GM21786 (cell line): ENCODE data around the gene LIMS1.
"Not testable (repeated sequence)": the region's sequence is repeated elsewhere in the genome, so short reads cannot be mapped to it uniquely, and the experiment has no call there.

ENCODE experiments used
- ATAC-seq: cut with Tn5 transposase; IDR thresholded peaks from one replicate; pipeline ENCODE4 v1.9.1; 2021; ENCODE audit not compliant: unreplicated experiment

LIMS1 gene

DNA sequence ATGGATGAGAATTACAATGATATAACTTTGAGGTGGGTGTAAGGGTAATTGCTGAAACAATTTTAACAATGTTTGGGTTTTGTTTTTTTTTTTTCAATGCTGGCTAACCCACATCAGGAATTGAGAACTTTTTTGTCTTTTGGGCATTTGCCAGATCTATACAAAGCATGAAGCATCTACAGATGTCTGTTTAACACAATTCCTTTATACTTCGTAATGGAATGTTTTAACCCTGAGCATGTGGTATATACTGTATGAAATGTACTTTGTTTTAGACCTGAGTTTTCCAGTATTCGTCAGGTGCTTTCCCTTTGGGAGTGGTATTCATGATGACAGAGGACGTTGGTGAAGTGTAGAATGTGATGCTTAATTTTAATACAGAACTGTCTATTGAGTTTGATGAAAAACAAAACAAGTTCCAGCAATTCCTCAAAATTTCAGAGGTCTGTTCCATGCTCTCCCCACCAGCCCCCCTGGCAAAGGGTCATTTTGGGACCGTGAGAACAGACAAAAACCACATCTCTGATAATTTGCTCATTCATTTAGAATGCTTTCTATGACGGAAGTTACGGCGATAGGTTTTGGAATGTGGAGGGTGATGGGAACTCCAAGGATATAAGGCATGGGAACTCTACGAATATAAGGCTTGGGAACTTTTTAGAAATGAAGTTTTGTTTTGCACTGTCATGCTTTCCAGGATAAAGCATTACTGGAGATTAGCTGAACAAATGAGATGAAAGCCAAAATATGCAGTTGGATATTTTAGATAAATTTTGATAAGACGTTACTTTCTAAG is 14.1 kb downstream of the LIMS1 start:
- ATAC-seq: no peak

DNA sequence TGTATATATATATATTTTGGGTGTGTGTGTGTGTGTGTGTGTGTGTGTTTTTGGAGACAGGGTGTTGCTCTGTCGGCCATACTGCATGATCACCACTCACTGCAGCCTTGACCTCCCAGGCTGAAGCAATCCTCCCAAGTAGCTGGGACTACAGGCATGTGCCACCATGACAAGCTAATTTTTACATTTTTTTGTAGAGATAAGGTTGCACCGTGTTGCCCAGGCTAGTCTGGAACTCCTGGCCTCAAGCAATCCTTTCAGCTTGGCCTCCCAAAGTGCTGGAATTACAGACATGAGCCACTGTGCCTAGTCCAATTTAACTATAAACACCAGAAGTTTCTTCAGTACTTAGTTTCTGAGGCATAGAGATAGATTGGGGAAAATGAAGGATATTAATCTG is 18.3 kb downstream of the LIMS1 start:
- ATAC-seq: no peak

DNA sequence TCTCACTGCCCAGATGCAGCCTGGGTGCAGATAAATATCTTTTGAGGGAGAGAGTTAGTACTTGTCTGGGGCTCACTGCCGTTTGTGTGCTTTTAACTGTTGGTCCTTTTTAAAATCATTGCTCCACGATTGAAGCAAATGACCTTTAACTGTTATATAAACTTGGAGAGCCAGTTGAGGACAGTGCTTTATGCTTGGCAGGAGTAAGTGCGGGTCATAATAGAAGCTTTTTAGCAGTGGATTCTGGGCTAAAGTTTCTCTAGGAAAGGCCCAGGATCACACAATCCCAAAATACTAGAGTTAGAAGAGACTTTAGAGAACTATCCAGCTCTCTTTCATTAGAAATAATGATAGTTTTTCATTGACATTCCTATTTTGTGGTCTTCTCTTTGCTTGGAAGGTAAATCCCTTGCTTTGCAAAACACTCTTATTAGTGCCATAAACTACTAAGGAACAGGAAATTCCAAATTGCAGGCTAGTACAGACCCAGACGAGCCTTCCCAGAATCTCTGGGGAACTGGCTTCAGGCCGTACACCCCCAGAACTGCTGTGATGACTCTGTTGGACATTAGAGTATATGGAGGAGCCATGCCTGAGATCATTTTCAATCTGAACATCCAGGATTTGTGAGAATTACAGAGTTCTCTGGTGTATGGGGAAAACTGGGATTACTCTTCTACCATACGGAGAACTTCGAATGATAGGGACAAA is 19.1 kb downstream of the LIMS1 start:
- ATAC-seq: no peak

DNA sequence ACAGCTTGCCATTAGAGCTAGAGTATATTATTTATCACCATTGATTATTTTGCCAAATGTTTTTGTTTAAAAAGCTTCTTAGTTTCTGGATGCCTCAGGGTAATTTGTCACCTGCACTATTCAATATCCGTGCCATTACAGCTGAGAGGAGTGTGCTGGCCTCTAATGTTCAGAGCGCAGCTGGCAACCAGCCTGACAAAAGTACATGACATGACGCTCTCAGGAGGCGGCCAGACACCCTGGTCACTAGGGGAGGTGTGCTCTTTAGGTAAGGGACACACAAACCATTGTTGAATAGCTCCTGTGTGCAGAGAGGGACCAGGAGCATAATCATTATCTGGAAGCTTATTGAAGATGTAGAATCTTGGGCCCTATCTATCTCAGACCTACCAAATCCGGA is 20.3 kb downstream of the LIMS1 start:
- ATAC-seq: no peak

DNA sequence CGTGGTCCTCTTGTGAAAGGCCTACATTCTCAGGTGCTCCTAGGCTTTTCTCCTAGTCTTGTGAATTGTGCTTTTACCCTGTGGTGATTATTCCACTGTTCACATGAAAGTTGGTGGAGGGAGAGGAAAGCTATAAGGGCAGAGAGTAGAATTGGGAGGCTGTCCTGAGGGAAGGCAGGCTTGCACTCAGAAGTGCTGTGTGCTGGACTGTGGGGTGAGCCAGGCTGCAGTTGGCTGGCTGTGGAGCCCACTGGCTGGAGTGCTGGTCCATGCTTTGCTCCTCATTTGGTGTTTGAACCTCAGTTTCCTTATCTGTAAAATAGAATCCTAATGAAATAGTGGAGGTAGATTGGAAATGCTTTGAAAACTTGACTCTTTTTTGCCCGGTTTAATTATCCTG is 21.3 kb downstream of the LIMS1 start:
- no peak for ATAC-seq

DNA sequence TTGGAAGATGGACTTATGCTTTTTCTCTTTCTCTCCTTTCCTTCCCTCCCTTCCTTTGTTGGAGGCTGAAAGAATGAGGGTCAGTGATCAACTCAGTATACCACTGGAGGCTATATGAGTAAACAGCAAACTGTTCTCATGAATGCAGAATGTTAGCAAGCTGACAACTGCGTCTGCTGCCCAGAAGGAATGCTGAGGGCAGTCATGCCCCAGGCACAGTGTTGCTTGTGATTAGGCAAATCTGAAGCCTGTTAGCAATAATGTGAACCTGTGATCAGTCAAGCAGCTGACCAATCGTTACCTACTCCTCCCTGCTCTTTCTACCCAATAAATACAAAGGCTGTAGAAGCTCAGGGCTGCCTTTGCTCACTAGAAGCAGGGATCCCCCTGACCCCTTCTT is 22.3 kb downstream of the LIMS1 start:
- not testable (repeated sequence) for ATAC-seq

DNA sequence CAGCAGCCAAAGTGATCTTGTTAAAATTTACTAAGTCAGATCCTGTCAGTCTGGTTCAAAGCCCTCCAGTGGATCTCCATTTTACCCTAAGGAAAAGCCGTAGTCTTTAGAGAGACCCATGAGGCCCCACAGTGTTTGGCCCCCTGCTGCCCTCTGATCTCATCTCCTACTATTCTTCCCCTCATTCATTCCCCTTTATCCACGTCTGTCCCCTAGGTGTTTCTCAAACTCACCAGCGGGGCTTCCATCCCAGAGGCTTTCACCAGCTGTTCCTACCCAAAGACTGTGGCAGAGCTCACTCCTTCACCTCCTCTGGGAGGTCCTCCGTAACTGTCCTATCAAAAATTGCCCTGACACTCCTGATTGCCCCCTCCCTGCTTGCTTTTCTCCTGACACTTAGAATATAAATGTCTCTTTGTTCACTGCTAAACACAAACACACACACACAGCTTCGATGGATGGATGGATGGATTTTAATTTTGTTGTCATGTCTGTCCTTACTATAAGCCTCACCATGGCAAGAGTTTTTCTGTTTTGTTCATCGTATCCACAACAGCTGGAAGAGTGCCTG is 26.1 kb downstream of the LIMS1 start:
- ATAC-seq: no peak

DNA sequence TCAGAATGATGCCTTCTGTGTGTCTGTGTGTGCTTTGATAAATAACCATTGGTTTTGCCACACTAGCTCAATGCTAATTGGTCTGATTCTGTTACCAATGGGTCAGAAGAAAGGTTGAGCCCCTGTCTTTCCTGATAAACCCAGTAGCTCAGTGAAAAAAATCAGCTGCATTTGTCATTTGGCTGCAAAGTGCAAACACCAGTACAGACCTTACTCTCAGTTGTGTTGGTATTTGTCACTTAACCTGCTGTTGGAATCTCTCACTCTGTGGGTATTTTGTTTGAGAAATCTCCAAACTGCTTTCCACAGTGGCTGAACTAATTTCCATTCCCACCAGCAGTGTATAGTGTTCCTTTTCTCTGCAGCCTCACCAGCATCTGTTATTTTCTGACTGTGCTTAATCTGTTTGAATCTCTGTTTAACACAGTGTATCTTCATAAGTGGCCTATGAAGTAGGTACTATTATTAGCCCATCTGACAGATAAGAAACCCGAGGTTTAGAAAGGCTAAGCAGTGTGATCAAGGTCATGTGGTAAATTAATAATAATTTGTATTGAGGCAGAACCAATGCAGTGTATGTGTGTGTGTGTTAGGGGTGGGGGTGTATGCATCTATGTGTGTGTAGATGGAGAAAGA is 26.7 kb downstream of the LIMS1 start:
- no peak for ATAC-seq

DNA sequence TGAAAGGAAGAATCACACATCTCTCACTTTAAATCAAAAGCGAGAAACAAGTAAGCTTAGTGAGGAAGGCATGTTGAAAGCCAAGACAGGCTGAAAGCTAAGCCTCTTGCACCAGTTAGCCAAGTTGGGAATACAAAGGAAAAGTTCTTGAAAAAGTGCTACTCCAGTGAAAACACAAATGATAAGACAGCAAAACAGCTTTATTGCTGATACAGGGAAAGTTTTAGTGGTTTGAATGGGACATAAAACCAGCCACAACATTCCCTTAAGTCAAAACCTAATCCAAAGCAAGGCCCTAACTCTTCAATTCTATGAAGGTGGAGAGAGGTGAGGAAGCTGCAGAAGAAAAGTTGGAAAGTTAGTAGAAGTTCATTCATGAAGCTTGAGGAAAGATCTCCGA is 28.0 kb downstream of the LIMS1 start:
- ATAC-seq: no peak

DNA sequence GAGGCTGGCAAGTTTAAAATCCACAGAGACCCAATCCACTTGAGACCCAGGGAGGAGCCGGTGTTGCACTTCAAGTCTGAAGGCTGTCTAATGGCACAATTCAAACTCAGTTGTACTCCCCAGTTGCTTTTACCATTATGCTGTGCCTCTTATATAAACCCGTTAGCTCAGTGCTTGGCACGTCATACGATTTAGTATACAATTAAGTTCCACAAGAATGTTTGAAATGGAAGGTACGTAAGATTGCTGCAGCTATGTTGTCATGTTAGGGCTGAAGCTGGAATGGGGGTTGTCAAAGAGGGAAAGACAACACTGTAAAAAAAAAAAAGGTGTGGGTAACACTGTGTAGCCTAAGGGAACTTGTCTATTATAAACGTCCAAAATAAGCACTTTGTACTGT is 30.2 kb downstream of the LIMS1 start:
- no peak for ATAC-seq

DNA sequence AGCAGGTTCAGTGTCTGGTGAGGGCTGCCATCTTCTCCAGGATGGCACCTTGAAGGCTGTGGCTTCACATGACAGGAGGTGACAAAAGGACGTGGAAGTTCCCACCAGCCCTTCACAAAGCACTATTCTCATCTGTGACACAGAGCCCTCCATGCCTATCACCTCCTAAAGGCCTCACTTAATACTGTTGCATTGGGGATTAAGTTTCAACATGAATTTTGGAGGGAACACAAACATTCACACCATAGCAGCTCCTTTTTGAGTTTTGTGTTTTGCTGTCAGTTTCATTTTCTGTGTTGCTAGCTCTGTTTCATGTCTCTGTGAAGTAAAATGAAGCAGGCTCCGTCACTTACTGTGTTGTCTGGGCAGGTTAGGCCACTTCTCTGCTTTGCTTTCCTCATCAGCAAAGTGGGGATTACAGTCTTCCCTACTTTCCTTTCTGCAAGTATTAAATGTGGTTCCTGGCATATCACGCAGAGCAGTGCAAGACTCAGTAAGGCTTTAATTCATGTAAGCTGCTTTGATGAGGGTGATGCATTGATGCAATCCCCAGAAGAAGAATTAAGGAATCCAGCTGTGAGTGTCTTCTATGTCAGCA is 31.6 kb downstream of the LIMS1 start:
- ATAC-seq: peak; percentile 77

DNA sequence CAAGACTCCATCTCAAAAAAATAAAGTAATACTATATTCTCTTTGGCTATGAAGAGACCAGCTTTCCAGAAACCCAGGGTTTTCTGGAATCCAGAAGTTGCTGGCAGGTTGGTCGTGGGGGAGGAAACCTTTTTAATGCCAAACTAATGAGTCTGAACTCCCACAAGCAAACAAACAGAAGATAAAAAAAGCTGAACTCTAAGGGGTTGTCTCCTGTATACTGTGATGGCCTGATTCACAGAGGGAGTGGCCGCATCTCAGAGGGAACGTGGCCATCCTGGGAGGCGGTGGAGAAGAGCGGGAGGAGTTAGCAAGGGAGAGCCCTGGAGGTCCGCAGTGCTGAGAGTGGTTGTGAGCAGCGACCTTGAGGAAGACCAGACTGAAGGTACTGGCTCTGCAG is 36.1 kb downstream of the LIMS1 start:
- ATAC-seq: no peak

DNA sequence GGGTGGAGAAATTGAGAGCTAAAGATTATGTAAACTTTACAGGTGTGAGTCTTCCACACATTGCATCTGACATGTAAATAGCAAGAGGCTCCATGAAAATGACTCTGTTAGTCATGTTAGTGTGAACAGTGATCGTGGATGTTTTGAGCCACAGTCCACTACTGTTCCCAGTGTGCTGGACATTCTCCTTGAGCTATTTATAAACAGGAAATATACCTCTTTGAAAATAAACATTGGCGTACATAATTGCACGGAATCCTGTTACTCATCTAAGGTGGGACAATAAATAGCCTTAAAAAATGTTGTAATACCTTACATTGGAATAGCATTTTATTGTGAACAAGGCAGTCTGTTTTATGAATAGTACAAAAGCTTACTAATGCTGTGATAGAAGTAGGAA is 37.0 kb downstream of the LIMS1 start:
- ATAC-seq: no peak

DNA sequence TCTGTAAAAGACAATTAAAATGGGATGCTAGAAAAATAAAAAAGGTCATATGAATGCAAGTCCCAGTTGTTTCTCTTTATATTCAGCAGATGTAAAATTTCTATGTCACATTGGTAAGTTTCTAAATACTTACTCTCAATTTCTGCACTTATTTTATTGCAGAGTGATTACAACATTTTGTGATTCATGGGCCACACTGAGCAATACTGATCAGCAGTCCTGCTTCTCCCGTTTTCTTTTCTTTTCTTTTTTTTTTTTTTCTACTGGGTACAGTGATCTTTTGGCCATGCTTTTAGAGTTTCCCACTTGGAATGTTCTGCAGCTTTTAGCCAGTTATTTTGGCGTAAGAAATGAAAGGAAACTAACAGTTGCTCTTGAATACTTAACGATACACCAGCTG is 38.8 kb downstream of the LIMS1 start:
- ATAC-seq: no peak

DNA sequence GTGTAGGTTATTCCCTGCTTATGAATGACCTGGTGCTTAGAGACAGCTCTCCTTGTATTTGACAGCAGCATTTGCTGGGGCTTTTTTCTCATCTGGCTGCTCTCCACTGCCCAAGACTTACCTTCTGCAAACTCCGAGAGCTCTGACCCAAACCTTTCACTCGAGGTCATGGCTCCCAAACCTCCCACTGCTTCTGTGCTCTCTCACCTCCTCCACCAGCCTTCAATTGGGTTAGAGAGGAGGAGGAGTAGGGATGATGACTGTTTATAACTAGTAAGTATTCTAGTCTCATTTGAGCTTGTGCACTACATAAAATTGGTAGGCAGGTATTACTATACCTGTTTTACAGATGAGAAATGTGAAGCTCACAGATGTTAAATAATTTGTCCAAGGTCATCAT is 40.1 kb downstream of the LIMS1 start:
- no peak for ATAC-seq

DNA sequence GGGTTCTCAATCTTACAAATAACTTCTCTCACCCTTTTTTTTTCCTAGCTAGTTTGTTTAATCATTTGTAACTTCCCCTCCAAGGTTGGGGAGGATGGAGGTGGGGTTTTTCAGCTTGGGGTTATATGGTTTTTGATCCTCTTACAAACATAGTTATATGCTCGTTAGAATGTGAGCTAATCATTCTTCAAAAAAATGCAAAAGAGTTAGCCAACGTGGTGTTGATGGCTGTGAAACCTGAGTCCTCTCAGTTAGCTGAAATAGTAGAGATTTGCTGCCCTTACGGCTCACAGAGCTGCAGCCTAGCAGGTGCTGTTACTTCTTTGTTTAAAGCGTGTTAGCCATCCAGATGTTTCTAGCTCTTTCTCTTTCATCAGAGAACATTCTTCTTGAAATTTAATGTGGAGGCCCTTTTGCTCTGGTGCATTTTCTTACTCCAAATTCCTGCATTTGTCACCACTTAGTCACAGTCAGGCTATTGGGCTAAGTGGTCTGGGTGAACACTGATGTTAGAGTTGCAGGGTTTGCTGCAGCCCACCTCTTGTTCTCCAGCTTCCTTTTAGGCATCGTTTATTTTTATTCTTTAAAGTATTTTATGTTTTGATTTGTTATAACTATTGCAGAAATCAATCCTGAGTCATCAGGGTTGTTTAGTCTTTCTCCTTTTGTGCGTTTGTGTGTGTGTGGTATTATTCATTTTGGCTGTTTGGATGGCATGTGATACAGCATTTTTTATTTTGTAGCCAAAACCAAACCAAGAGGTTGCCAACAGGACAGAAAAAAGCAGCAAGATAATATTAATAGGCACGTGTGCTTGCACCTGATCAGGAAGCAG is 41.1 kb downstream of the LIMS1 start:
- peak; percentile 87 for ATAC-seq

DNA sequence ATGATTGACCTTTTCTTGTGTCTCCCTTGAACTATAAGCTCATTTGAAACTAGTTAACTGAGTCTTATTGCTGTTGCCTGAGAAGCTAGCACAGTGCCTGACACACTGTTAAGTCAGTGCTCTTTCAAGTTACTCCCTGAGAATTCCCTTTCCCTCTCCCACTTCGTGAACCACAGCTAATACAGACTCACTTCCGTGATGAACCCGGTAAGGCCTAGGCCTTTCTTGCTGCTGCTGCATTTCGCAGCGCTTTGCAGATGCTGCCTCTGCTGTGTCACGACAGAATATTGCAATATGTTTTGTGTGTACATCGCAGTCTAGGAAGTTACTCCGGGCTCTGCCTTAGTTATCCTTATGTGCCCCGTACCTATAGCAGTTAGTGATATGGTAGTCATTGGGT is 42.8 kb downstream of the LIMS1 start:
- no peak for ATAC-seq

DNA sequence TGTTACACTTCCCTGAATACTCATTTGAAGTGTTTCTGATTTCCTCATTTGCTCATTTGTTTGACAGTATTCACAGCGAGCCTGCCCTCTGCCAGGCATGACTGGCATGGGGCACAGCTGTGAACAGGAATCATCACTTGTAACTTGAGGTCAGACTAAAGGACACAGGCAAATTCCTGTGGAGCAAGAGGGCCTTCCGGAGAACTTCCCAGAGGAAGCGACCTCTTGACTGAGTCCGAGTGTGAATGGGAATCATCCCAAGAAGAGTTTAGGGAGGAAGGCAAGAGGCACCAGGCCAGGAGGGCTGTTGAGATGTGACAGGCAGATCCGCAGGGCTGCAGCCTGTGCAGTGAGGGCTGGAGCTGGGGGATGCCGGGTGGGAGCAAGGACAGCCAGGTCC is 45.4 kb downstream of the LIMS1 start:
- no peak for ATAC-seq

DNA sequence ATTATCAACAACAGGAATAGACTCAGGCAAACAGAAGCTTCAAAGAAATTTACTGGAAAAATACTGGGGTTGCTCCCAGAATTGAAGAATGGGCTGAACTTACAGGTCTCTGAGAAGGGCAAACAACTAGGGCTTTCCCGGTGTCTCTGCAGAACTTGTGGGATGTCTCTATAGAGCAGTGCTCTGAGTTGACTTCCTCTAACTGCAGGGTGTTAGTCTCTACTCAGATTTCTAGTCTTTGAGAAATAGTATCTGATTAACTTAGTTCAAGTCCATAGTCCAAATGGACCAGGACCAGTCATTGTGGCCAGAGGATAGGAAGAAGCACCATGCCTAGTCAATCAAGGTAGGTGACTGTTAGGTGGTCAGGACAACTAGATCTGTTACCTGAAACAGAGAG is 45.8 kb downstream of the LIMS1 start:
- no peak for ATAC-seq

DNA sequence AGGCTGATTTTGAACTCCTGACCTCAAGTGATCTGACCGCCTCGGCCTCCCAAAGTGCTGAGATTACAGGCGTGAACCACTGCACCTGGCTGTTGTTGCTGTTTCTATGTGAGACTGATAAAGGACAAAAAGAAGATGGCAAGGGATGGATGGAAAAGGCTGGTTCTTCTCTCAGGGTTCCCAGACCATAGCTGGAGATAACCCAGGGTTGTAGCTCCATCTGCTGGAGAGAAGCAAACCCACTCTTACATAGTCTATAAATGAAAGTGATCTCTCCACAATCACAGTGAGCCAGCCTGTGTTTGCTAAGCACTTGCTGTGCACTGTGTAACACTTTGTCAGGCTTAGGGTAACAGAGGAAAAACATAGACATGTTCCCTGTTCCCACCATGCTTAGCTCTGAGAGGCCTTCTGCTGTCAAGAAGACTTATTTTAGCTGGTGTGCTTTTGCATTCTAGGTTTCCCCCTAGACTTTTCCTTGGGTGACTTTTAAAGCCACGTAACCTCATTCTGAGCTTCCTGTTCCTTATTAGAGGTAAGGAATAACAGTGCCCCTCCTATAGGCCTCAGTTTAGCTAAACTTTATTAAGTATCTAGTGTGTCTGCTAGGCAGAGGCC is 49.7 kb downstream of the LIMS1 start:
- peak; percentile 85 for ATAC-seq
